Activated CD4-positive, alpha-beta T cell treated with anti-CD3 and anti-CD28 coated beads, Interleukin-2, Interleukin-4, amounts not matched to agents 100 ng/mL and 50 ng/mL, durations not matched to agents 16 hours and 8 hours (primary cell): Measurements from ENCODE around the gene FIBCD1.

Source experiments
- DNase-seq: peaks from one replicate; pipeline ENCODE4 v3.0.0-alpha.2; 2020; ENCODE audit warnings: low spot score

FIBCD1 gene

DNA sequence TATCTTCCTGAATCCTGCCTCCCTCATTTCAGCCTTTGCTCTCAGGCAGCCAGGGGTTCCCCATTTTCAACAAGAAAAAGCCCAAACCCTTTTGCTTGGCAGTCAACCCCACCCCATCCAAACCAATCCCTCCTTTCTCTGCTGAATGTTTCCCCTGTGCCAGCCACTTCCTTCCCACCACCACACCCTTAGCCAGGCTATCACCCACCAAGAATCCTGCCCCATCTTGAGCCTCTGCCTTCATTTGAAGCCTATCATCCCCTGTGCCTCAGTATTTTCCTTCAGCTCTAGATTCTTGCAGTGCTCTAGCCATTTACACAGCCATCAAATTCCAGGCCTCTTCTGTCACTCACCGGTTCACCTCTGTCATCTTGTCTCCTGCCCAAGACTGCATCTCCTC, 15.3 kb upstream of the FIBCD1 start:
- DNase-seq, result no peak

DNA sequence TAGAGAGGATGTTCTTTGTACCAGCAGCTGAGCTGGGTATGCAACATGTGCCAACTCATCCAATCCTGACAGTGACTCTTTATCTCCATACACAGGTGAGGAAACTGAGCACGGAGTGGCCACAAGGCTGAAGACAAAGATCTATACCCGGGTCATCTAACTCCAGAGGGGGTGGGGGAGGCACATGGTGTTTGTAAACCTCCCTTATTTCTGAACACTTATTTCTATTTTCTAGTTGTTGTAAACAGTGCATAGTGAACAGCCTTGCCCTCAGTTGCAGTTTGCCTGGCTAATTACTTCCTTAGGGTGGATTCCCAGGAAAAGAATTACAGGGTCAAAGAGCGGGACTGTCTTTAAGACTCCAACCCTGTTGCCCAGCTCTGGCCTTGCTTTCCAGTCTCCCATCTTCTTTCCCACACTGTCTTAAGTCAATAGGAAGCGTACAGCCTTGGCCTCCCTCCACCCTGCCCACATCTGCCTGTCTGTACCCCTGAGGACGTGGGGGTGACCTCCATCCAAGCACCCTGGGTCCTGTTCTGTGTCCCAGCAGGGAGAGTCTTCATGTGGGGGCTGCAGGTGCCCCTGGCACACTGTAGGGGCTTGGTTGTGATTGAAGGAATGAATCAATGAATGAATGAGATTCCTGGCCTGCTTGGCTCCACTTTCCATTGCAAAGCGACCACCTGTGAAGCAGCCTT, 13.2 kb upstream of the FIBCD1 start:
- no peak for DNase-seq

DNA sequence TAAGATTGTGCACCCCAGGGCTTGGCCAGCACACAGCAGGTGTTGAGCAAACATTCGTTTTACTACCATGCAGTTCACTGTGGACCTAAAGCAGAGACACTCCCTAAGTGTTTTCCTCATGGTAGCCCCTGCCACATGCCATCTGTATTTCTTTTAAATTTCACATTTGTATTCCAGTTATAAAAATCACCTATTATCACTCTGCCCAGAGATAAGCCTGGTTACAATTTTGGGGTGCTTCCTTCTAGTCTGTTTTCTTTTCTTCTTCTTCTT, 10.9 kb upstream of the FIBCD1 start:
- DNase-seq, result no peak

DNA sequence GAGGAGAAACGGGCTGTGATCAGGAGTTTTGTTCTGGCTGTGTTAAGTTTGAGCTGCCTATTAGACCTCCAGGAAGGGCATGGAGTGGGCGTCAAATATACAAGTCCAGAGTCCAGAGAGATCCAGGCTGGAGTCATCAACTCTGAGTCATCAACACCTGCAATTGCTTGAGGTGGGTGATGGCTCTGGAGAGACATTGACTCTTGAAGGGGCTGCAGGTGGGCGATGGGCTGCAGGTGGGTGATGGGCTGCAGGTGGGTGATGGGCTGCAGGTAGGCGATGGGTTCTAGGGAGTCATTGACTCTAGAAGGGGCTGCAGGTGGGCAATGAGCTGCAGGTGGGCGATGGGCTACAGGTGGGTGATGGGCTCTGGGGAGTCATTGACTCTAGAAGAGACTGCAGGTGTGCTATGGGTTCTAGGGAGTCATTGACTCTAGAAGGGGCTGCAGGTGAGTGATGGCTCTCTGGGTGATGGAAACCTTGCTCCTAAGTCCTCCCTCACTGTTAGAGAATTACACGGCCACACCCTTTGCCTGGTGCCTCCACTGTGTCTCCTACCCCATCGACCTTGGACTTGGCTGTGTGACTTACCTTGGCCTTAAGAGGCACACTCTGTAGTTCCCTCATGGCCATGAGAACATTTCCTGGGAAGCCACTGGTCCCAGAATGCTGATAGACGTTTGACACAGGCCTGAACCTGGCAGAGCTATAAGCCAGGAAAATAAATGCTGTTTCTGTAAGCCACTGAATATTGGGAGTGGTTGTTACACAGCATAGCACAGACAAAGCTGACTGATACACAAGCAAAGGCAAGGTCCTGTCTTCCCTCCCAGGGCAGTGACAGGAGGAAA, 10.4 kb upstream of the FIBCD1 start:
- no peak for DNase-seq

DNA sequence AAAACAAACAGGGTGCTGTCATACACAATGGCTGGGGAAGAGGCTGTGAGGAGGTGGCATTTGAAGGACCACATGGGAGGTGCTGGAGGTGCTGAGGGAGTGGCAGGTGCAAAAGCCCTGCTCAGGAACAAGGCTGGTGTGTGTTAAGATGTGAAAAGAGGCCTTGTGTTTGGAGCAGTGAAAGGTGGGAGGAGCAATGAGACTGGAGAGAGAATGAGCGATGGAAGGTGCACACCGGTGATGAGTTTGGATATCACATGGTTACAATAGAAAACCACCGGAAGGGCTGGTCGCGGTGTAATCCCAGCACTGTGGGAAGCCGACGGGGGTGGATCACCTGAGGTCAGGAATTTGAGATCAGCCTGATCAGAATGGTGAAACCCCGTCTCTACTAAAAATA, 9.2 kb upstream of the FIBCD1 start:
- DNase-seq, result no peak

DNA sequence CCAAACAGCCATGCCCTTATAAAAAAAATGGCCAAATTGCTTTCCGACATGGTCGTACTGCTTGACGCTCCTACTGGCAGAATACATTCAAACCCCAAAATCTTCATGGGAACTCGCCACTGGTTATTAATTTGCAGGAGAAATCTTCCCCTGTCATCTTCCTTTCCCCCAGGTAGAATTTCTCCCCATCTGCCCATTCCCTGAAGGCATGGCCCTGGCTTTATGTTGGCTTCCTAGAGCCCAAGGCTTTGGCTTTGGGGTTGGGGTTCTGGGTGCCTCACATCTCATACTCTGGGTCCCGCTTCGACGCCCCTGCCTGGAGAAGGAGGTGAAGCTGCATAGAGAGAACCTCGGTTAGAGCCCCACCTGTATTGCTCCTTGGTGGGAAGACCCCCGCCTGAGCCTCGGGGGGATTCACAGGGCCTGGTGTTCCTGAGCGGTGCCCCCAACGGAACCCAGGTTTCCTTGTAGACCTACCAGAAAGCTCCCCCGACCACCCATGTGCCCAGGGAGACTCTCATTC, 8.6 kb upstream of the FIBCD1 start:
- no peak for DNase-seq

DNA sequence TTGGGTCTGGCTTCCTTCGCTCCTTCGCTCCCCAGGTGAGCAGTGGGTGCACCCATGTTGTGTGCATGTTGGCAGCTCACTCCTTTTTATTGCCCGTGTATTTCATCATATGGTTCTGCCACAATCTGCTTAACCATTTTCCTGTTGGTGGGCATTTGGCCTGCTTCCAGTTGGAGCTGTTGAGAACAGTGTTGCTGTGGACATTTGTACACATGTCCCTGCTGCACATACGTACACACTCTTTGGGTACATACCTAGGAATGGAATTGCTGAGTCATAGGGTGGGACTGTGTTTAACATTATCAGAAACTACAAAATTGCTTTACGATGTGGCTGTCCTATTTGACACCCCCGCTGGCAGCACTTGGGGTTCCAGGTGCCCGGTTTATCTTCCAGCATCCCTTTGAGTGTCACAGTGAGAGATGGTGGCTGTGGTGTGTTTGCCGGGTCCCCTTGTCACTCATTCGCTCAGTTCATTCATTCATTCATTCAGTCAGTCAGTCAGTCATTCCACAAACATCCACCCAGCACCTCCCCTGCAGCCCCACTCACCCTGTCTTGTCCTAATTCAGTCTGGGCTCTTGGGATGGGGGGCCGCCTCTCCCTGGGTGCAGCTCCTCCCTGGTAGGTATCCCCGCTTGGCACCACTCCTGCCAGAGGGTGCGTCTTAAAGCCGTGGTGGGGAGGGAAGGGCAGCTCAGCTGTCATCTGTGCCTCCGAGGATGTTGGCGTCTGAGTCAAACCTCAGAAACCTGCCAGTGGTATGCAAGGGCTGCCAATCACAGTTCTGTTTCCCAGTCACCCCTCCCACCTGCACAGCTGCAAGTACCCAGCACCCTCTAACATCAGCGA, 7.9 kb upstream of the FIBCD1 start:
- no peak for DNase-seq

DNA sequence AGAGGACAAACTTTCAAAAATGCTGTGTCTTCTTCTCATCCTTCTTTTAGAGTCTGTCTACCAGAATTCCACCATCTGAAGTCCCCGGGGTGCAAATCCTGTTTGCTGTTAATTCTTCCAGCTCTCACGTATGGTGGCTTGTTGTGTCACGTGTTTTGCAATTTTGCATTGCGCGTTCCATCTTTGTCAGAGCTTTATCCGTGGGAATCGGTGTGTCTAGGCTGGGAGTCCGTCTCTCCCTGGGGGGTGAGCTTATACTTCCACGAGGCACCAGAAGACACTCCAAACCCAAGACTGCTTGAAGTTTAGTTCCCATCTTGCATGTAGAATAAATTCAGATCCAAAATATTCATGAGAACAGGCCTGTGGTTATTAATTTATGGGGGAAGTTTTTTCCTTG, 6.1 kb upstream of the FIBCD1 start:
- no peak for DNase-seq

DNA sequence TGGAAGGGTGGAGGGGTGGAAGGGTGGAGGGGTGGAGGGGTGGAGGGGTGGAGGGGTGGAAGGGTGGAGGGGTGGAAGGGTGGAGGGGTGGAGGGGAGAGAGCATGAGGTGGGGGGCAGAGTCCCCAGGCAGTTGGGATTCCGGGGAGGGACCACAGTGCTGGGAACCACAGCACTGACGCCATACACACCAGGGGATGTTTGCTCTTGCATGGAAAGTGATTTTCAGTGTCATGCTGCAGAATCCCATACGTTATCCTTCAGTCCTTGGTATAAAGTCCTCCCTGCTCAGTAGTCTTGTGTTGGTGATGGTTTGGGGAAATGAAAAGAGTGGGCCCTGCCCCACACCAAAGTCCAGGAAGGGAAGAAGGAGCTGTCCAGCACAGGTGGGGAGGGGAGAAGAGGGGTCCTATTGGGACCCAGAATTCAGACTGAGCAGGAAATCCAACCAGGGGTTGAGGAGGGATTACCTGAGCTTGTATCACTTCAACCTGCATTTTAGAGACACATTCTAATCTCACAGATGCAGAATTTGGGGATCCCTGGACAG, 5.5 kb upstream of the FIBCD1 start:
- no peak for DNase-seq

DNA sequence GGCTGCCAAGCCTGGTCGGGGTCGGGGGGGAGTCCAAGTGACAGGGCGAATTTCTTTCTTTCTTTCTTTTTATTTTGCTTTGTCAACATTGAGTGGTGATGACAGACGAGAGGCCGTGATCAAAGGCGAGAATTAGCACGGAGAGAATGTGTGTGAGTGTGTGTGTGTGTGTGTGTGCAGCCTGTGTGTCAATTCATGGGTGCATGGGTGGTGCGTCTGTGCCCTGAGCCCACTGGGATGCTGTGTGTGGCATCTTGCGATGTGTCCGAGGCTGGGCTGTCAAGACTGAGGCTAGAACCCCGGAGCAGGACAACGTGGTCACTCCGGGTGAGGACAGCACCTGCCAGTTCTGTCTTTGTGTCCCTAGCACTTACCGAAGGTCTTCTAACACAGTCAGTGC, 4.7 kb upstream of the FIBCD1 start:
- DNase-seq, result no peak

DNA sequence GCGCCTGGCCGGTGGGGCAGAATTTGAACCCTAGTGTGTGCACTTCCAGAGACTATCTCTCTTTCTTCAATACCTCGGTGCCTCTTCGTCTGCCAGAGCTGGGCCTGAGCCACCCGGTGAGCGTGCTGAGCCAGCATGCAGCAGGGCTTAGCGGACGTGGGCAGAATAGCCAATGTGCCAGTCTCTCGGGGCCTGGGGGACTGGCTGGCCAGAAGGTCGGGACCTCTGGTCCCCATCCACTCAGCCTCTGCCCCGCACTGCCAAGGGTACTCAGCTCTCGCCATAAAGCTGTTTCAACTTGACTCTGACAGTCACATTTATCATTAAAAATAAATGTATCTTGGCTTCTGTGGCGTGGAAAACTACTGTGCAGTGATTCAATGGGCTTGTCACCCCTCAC, 4.2 kb upstream of the FIBCD1 start:
- no peak for DNase-seq

DNA sequence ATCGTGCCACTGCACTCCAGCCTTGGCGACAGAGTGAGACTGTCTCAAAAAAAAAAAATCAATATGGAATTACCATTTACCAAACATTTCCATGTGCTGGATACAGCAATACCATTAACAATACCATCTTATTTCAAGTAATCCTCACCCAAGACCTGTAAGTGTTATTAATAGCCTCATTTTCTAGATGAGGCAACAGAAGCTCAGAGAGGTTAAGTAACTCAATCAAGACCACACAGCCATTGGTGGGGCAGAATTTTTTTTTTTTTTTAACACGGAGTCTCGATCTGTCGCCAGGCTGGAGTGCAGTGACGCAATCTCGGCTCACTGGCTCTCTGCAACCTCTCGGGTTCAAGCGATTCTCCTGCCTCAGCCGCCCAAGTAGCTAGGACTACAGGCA, 3.6 kb upstream of the FIBCD1 start:
- no peak for DNase-seq

DNA sequence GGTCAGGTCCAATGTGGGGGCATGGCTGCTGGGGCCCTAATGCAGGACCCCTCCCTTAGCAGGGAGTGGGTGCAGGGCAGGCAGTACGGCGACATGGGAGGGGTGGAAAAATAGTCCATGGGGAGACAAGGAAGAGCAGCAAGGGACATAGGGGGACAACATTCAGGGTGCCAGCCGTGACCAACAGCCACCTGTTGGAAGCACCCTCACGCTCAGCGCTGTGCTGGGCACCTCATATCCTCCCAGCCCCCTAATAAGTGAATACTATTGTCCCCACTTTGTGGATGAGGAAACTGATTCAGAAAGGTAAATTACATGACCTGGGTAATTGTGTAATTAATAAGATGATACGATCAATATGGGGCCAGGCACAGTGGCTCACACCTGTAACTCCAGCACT, 3.0 kb upstream of the FIBCD1 start:
- no peak for DNase-seq

DNA sequence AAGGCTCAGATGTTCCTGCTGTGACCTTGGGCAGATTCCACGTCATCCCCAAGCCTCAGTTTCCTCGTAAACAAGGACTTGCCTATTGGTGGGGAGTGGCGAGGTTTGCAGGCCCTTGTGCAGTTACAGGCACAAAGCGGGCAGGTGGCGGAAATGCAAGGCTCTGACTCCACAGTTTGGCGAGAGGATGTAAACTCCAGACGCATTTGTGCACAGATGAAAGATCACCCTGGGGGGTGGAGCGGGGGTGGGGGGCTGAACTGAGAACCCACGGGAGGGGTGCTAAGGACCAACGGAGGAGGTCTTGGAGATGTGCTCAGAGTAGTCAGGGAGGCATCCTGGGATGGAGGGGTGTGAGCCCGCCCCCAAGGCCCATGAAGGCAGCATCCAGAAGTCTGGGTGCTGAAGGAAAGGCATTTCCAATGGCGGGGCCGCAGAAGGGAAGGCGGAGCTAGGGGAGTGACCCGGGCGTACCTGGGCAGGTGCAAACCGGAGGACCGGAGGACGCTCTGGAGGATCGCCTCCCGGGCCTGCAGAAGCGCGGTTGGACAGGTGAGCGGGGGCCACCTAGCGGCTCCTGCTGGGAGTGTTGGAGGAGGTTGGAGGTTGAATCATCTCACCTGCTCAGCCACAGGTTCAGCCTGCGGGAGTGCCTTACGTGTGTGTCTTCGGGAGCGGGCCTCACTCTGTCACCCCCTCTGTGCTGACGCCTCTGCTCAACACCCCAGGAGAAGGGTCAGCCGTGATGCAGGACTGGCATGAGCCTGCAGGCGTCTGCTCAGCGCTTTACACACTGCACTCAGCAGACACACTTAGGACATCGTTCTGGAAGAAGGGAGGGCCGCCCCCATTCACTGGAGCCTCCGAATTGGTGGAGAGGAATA, 1.9 kb upstream of the FIBCD1 start:
- DNase-seq, result peak; percentile 66

DNA sequence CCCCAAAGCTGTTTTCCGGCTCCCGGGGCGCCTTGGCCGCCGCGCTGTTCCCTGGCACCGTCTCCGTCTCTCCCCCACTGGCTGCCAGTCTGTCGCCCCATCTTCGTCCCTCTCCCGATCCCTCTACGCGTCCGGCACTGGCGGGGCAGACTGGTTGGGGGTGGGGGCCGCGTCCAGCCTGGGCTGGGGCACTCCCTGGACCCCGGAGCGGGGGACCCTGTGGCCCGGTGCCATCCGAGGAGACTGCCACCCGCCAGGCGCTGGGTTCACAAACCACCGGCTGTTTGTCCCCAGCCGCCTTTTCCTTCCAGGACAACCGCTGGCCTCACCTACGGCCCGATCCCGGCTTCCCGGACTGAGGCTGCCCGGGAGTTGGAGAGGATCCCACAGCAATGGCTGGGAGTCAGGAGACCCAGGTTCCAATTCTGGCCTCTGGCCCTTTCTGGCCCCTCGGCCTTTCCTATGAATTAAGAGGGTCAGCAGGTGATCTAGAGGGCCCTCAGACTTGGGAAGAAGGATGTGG, 1.0 kb upstream of the FIBCD1 start:
- no peak for DNase-seq

DNA sequence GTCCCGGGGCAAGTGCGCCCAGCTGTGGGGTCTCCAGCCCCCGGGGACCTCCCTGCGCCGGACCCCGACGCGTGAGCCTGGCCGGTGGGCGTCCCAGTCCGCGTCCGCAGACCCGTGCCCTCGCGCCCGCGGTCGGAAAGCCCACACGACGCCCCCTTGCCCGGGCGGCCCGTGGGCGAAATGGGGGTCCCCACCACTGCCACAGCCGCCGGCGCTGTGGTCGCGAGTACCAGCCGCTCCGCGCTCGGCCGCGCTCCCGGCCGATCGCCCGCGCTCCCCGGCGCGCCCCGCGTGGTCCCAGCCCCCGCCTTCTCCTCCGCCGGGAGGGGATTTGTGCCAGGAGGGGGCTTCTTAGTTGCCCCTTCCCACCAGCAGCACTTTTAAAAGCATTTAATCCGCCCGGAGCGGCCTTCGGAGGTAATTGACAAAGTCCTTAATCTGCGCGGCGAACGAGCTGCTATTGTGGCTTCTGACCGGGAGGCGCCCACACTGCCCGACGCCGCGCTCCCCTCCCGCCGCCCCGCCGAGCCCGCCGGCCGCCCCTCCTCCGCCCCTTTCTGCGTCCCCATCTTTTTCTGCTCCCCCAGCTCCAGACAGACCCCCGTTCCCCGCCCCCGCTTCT, 469 bp upstream of the FIBCD1 start:
- no peak for DNase-seq

DNA sequence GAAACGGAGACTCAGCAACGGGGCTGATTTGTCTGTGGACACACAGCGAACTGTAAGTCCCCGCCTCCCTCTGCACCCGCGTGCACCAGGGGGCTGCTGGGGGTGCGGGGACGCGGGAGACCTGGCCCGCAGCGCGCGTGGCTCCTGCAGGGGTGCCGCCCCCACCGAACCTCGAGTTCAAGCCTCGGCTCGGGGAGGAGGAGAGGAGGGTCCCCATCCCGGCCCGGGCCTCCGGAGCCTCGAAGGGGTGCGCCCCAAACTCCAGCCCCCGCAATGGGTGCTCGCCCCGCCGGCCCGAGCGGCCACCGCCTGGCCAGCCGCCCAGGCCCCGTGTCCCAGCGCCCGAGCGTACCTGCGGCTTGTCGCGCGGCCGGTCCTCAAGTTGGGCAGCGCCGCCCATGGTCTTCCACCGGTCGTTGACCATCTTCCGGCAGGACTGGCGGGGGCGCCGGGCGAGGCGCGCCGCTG, 829 bp downstream of the FIBCD1 start:
- DNase-seq, result no peak

DNA sequence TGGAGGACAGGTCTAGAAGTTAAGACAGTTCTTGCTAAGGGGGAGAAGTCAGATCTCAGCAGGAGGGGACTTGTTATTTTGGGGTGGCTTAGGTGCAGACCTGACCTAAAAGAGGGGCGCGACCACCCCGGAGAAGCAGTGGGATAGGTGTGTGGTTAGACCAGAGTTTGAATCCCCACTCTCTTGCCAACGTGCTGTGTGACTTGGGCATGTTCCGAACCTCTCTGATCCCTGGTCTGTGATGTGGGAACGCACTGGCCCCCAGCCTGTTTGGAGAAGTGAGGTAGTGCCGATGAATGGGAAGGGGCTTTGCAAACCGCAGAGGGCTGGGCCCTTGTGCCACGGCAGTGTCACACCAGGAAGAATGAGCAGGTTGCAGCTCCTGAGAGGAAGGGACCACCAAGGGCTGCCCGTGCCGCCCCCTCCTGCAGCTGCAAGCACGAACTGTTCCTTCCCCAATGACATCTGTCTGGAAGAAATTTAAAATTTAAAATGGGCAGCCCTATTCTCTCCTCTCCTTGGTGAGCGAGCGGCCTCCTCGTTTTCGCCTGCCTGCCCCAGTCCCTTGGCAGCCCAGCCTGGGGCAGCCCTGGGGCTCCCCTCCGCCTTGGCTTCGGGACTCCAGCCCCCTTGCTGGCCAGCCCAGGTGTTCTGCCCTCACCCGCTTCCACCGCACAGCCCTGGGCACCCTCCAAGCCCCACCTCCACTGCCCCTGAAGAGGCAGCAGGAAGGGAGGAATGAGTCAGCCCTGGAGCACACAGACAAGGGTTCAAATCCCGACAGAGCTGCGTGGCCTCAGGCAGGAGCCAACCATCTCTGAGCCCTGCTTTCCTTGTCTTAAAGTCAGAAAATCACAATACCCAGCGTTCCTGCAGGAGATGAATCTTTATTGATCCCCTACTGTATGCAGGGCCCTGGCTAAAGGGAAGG, 1.6 kb downstream of the FIBCD1 start:
- DNase-seq, result no peak

DNA sequence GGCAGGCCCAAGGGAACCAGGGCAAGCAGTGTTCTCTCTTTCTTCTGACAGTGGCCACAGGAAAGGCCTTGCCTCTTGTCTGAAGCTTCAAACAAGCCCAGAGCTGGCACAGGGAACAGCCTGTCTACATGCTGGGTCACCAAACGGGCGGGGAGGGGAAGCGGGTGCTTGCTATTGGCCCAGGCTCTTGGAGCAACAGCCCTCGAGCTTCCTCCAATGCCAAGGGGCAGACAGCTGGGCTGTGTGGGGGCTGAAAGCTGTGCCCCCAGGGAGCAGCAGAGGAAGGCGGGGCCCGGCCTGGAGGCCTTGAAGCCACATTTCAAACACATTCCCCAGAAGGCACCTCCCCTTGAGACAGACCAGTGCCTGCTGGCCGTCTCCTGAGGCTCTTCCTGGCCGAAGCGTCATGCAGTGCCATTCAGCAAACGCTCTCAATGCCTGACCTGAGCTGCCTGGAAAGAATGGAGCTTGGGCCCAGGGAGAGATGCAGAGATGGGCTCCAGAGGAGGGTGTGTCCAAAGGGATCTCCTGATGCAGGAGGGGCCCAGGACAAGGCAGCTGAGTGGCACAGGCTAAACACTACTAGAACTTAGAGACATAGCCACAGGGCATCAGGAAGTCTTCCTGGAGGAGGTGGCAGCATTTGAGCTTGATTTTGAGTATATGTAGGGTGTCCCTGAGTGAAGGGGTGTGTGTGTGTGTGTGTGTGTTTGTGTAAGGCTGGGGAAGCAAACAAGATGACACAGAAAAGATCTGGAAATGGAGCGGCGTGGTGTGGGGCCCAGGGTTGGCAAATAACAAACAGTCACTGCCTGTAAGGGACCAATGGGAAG, 2.5 kb downstream of the FIBCD1 start:
- no peak for DNase-seq
